ENCODE results near the gene KNDC1.

- TF ChIP-seq CTCF (IDR thresholded peaks at IDR 0.05) (no peak), POLR2A (IDR thresholded peaks at IDR 0.05) (no peak)
These were observed 5.0 kb downstream of the KNDC1 start for GRCh38 chr10:133164816-133165555.

All from Peyer's patch (tissue), 4 donors.